GM12874 (cell line): ENCODE data around the gene DAPK3.

Experiments used
- CTCF ChIP-seq: IDR thresholded peaks from 2 replicates; pipeline ENCODE4 v1.5.1; 2011; ENCODE audit warnings: low read depth, mild to moderate bottlenecking, control low read depth, low read length, moderate library complexity; ENCODE audit not compliant: insufficient read depth

Gene DAPK3

GRCh38 chr19:3977242-3978143 is 6.6 kb upstream of the DAPK3 start:
- TF ChIP-seq CTCF, result 0 out of 2 replicates have a peak, but pooled peaks have one; percentile 3

- no peak for TF ChIP-seq CTCF
Observed at GRCh38 chr19:3976495-3977241, 5.8 kb upstream of the DAPK3 start.

GRCh38 chr19:3975637-3976087 is 4.8 kb upstream of the DAPK3 start:
- TF ChIP-seq CTCF, result no peak

GRCh38 chr19:3975144-3975543 is 4.2 kb upstream of the DAPK3 start:
- TF ChIP-seq CTCF, result no peak

GRCh38 chr19:3970313-3970807 is 539 bp downstream of the DAPK3 start:
- TF ChIP-seq CTCF, result no peak

GRCh38 chr19:3969435-3970312 is 1.2 kb downstream of the DAPK3 start:
- no peak for TF ChIP-seq CTCF
